Esophagus muscularis mucosa (tissue), 4 donors: ENCODE results near the gene PLAAT4. TPM values are rescaled to one million over a fixed set of nuclear protein-coding genes. Genes with fewer than 3 reads are reported as not detected.

ENCODE experiments used
- DNase-seq: peaks from one replicate; pipeline ENCODE4 v3.0.0-alpha.2; 2017; ENCODE audit errors: extremely low spot score
- H3K27ac ChIP-seq, 4 donors: fragments of 200-600 bp; sonication (generic); replicated peaks in 1 of 4; 1 replicate in 3 of 4; 2 replicates in 1 of 4; pipeline ENCODE4 v1.5.1; 2016 to 2019; ENCODE audit warnings: mild to moderate bottlenecking in 1 of 4
- H3K27me3 ChIP-seq, 4 donors: fragments of 200-600 bp; sonication (generic); one replicate each; pipeline versions ENCODE4 v1.5.1 to v1.6.0; 2016 to 2019
- H3K36me3 ChIP-seq, 4 donors: fragments of 200-600 bp; sonication (generic); one replicate each; pipeline ENCODE4 v1.5.1; 2016 to 2019
- H3K4me1 ChIP-seq, 4 donors: fragments of 200-600 bp; sonication (generic); one replicate each; pipeline ENCODE4 v1.5.1; 2016 to 2019
- H3K4me3 ChIP-seq, 4 donors: fragments of 200-600 bp; sonication (generic); 1 replicate in 2 of 4; 2 replicates in 2 of 4; pipeline ENCODE4 v1.5.1; 2016 to 2019; ENCODE audit warnings: mild to moderate bottlenecking in 4 of 4, moderate library complexity in 1 of 4
- H3K9me3 ChIP-seq, 4 donors: fragments of 200-600 bp; sonication (generic); 1 replicate in 3 of 4; 2 replicates in 1 of 4; pipeline ENCODE4 v1.5.1; 2016 to 2019
- EP300 ChIP-seq: sonication (generic); formaldehyde crosslinking; IDR thresholded peaks from one replicate; pipeline ENCODE4 v1.6.1; 2017; ENCODE audit warnings: antibody characterized with exemption
- POLR2A ChIP-seq: fragments of 450-650 bp; IDR thresholded peaks from one replicate; pipeline ENCODE4 v1.6.1; 2017; ENCODE audit warnings: antibody characterized with exemption, moderate library complexity, mild to moderate bottlenecking, low read depth
- POLR2AphosphoS5 ChIP-seq, 2 donors: sonication (generic); formaldehyde crosslinking; IDR thresholded peaks; one replicate each; pipeline ENCODE4 v1.6.1; 2017; ENCODE audit warnings: antibody characterized with exemption in 2 of 2
- WGBS: methylation state at CpG from one replicate; pipeline ENCODE4 v1.1.5; 2018; 5-methylcytosine and 5-hydroxymethylcytosine counted together
- intact Hi-C: fragments of 100-400 bp; cut with DNase I; formaldehyde crosslinking; loops from one replicate; pipeline ENCODE4 v1.15.1; 2023
- total RNA-seq, 4 donors: library from RNA; depleted of rRNA; stranded (reverse); fragments of >200 nt; gene quantifications; one replicate each; pipeline versions ENCODE4 v1.1.0 to v1.2.1, GENCODE V29; 2016
- TF ChIP-seq, protein P1 (sequence below), 3 experiments: fragments of 200-600 bp in 2 of 3; fragments of 450-650 bp in 1 of 3; sonication (generic) in 2 of 3; IDR thresholded peaks; one replicate each; pipeline ENCODE4 v1.5.1; 2017 to 2019; ENCODE audit warnings: antibody characterized with exemption in 3 of 3, mild to moderate bottlenecking in 2 of 3, moderate library complexity in 1 of 3

Gene PLAAT4
- total RNA-seq, 4 donors from 2014 or later = 9.1 to 28.0 (median 20.1) TPM

DNA sequence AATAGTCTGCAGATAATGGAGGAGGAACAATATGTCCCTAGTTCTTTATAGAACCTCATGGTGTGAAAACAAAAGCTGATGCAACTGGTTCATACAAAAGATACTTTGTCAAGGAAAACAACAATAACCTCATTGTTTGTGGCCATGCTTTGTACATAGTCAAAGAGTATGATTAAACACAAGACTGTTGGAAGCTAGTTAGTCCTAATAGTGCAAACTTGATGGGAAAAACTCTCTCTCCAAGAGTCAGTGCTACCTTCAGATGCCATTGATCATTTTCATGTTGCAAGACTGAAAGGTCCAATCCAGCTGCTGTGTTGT, 46.7 kb downstream of the PLAAT4 start:
- Histone ChIP-seq H3K36me3 (peaks cover 19 to 80% (median 60%) of the 10 kb centered on the region in 4 donors), H3K27me3 (no peaks in the 10 kb centered on the region), H3K4me3 (no peak overlapping the region), H3K27ac (peak overlapping the region in 1 of 4 donors; percentile 26), H3K4me1 (peaks cover 0 to 4% (median 0%) of the 10 kb centered on the region in 4 donors), H3K9me3 (peaks cover 0 to 22% (median 10%) of the 10 kb centered on the region in 4 donors)
- TF ChIP-seq EP300 (no peak), POLR2A (no peak), POLR2AphosphoS5 (IDR thresholded peaks at IDR 0.05) (no peak)
- TF ChIP-seq, protein P1, sequence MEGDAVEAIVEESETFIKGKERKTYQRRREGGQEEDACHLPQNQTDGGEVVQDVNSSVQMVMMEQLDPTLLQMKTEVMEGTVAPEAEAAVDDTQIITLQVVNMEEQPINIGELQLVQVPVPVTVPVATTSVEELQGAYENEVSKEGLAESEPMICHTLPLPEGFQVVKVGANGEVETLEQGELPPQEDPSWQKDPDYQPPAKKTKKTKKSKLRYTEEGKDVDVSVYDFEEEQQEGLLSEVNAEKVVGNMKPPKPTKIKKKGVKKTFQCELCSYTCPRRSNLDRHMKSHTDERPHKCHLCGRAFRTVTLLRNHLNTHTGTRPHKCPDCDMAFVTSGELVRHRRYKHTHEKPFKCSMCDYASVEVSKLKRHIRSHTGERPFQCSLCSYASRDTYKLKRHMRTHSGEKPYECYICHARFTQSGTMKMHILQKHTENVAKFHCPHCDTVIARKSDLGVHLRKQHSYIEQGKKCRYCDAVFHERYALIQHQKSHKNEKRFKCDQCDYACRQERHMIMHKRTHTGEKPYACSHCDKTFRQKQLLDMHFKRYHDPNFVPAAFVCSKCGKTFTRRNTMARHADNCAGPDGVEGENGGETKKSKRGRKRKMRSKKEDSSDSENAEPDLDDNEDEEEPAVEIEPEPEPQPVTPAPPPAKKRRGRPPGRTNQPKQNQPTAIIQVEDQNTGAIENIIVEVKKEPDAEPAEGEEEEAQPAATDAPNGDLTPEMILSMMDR (IDR thresholded peaks at IDR 0.05) = no peak
- no peak for DNase-seq
- intact Hi-C loops = no loop called here

DNA sequence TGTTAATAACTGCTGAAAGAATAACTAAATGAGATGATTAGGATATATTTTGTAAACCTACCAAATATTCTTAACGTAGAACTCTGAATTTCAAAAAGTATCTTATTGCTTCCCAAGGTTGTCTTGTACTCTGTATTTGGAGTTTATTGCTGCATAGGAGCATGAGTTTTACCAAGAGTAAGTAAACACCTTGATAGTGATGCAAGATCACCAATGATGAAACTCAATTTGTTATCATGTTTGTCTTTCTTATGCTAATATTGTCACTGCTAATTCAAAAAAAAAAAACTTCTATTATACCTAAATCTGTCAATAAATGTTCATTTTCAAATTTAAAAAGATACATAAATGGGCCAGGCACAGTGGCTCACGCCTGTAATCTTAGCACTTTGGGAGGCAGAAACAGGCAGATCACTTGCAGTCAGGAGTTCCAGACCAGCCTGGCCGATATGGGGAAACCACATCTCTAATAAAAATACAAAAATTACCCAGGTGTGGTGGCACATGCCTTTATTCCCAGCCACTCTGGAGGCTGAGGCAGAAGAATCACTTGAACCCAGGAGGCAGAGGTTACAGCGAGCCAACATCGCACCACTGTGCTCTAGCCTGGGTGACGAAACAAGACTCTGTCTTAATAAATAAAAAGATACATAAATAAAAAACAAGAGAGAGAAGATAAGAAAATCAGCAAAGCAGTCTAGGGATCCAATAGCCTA, 50.0 kb downstream of the PLAAT4 start:
- no peak for DNase-seq
- Histone ChIP-seq H3K4me3 (no peak overlapping the region), H3K27me3 (no peaks in the 10 kb centered on the region), H3K36me3 (peaks cover 12 to 90% (median 71%) of the 10 kb centered on the region in 4 donors), H3K9me3 (peaks cover 0 to 3% (median 1%) of the 10 kb centered on the region in 4 donors), H3K27ac (no peak overlapping the region), H3K4me1 (peaks cover 0 to 4% (median 0%) of the 10 kb centered on the region in 4 donors)
- WGBS = 94% methylated on average over 6 of the region's 6 CpGs
- TF ChIP-seq EP300 (no peak), POLR2A (no peak), POLR2AphosphoS5 (IDR thresholded peaks at IDR 0.05) (no peak)
- TF ChIP-seq, protein P1 (IDR thresholded peaks at IDR 0.05) = no peak
- intact Hi-C loops = no loop called here

DNA sequence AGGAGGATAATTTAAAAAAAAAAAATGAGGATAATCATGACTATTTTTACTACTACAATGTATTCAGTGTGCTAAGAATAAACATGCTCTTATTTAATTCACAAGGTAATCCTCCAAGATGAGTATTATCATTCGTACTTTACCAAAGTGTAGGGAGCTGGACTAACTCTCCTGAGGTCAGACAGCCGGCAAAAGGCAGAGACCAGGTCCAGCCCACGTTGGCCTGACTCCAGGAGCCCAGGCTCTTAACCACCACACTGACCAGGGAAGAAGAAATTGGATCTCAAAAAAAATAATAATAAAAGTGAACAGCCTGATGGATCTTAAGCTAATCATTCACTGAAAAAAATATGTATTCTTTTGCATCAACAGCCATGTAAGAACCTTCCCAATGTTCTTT, 52.4 kb downstream of the PLAAT4 start:
- intact Hi-C loops = no loop called here
- no peaks in the 10 kb centered on the region for H3K27me3 ChIP-seq
- peaks cover 6 to 94% (median 71%) of the 10 kb centered on the region in 4 donors for H3K36me3 ChIP-seq
- no peaks in the 10 kb centered on the region for H3K9me3 ChIP-seq
- no peak overlapping the region for H3K27ac ChIP-seq
- 58% methylated on average over 3 of the region's 3 CpGs for WGBS
- H3K4me1 ChIP-seq = peaks cover 0 to 4% (median 0%) of the 10 kb centered on the region in 4 donors
- peak; percentile 57 for DNase-seq
- TF ChIP-seq, protein P1 (IDR thresholded peaks at IDR 0.05) = no peak
- no peak for TF ChIP-seq POLR2AphosphoS5 (IDR thresholded peaks at IDR 0.05)
- no peak for TF ChIP-seq EP300
- no peak for TF ChIP-seq POLR2A
- H3K4me3 ChIP-seq = no peak overlapping the region

DNA sequence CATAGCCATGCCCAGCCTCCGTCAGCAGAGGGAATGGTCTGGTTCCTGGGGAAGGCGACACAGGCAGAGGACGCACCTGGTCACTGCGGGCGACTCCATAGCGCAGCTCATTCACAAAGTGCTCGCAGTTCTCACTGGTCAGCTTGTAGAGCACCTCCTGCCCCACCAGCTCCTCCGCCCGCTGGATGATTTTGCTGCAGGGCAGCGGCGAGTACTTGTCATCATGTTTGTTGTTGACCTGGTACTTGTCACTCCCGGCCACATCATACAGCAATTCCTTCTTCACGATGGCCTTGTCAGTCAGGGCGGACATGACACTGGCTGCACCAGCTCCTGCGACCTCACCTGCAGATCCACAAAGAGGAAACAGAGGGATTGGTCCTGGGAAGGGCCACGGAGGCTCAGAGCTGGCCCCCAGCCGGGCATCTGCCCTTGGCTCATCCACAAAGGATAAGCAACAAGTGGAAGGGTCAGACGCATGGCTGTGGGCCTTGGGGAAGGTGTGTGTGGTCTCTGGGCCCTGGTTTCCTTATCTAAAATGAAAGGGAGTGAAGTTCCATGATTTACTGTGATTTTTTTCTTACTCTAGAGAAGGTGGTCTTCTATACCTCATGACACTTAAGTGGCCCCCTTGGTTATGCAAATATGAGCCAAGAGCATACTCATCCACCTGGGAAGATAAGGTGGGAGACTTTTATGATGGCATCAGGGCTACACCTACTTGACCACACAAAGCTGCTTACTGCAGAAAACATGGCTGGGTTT, 53.6 kb downstream of the PLAAT4 start:
- TF ChIP-seq, protein P1 (IDR thresholded peaks at IDR 0.05) = no peak
- TF ChIP-seq POLR2AphosphoS5 (IDR thresholded peaks at IDR 0.05) (no peak), POLR2A (no peak), EP300 (no peak)
- intact Hi-C loops = no loop called here
- Histone ChIP-seq H3K27ac (no peak overlapping the region), H3K36me3 (peaks cover 6 to 96% (median 72%) of the 10 kb centered on the region in 4 donors), H3K4me3 (no peak overlapping the region), H3K4me1 (peaks cover 0 to 4% (median 0%) of the 10 kb centered on the region in 4 donors), H3K27me3 (no peaks in the 10 kb centered on the region), H3K9me3 (no peaks in the 10 kb centered on the region)
- DNase-seq = peak; percentile 47
- 93% methylated on average over 13 of the region's 18 CpGs for WGBS
